ENCODE data around the gene KIFAP3. TPM values are rescaled to one million over a fixed set of nuclear protein-coding genes. Genes with fewer than 3 reads are reported as not detected.
"Not testable (repeated sequence)": the region's sequence is repeated elsewhere in the genome, so short reads cannot be mapped to it uniquely, and the experiment has no call there.

Gene KIFAP3
- polyA plus RNA-seq (2013, experiment 1 of 2) = 4.1 TPM
- polyA plus RNA-seq (2013, experiment 2 of 2) = 3.9 TPM

- H3K4me1 ChIP-seq (ENCODE audit: control insufficient read depth, low read depth, low read length) = no peaks in the 10 kb centered on the region
- no peak within 1 kb of the TSS for H4K5ac ChIP-seq (ENCODE audit: low read length)
- H3K4me2 ChIP-seq (ENCODE audit: low read length) = peak within 1 kb of the TSS; percentile 67
- no peaks in the 10 kb centered on the region for H3K79me1 ChIP-seq (ENCODE audit: low read length)
- no peak within 1 kb of the TSS for H2AK5ac ChIP-seq (ENCODE audit: low read length)
- no CpG with 5 or more reads among the region's 39 CpGs for WGBS (ENCODE audit: extremely low coverage, insufficient coverage, low lambda C conversion rate)
- peak within 1 kb of the TSS; percentile 47 for H3K4me3 ChIP-seq (ENCODE audit: low read length)
- no peak within 1 kb of the TSS for H3K4ac ChIP-seq (ENCODE audit: low read depth, low read length)
- no peak within 1 kb of the TSS for H3K18ac ChIP-seq (ENCODE audit: low read length)
- H4K8ac ChIP-seq (ENCODE audit: low read depth, low read length) = no peak within 1 kb of the TSS
- peak; percentile 99 for DNase-seq
- peak within 1 kb of the TSS; percentile 69 for H3K56ac ChIP-seq (ENCODE audit: low read length)
- no peak within 1 kb of the TSS for H2BK5ac ChIP-seq (ENCODE audit: low read length)
- peak within 1 kb of the TSS; percentile 62 for H3K9ac ChIP-seq (ENCODE audit: low read length)
- H3K79me2 ChIP-seq (ENCODE audit: control insufficient read depth, insufficient read depth, low read length) = no peaks in the 10 kb centered on the region
- H2BK15ac ChIP-seq (replicated peaks; ENCODE audit: low read depth) = no peak within 1 kb of the TSS
- H3K27me3 ChIP-seq (ENCODE audit: insufficient read depth, low read length, poor library complexity) = no peaks in the 10 kb centered on the region
- H3K23ac ChIP-seq (ENCODE audit: low read length) = no peak within 1 kb of the TSS
- H3K27ac ChIP-seq (ENCODE audit: low read depth, low read length) = no peak within 1 kb of the TSS
- H3K36me3 ChIP-seq (ENCODE audit: control insufficient read depth, insufficient read depth, low read length) = no peaks in the 10 kb centered on the region
- H2BK120ac ChIP-seq (ENCODE audit: low read depth, low read length) = no peak within 1 kb of the TSS
Measured at GRCh38 chr1:170074250-170075157, at the start of gene KIFAP3. TSS of gene KIFAP3 (minus strand) at chr1:170074695. CDS start at chr1:170074467, 228 bp downstream.

GRCh38 chr1:170122366-170122765 lies 47.9 kb upstream of the KIFAP3 start:
- no peaks in the 10 kb centered on the region for H3K36me3 ChIP-seq (ENCODE audit: control insufficient read depth, insufficient read depth, low read length)
- H3K23ac ChIP-seq (ENCODE audit: low read length) = no peak overlapping the region
- H4K8ac ChIP-seq (ENCODE audit: low read depth, low read length) = no peak overlapping the region
- H2BK15ac ChIP-seq (replicated peaks; ENCODE audit: low read depth) = no peak overlapping the region
- H3K4me1 ChIP-seq (ENCODE audit: control insufficient read depth, low read depth, low read length) = no peaks in the 10 kb centered on the region
- WGBS (ENCODE audit: extremely low coverage, insufficient coverage, low lambda C conversion rate) = no CpG with 5 or more reads among the region's 6 CpGs
- H3K27ac ChIP-seq (ENCODE audit: low read depth, low read length) = no peak overlapping the region
- no peak overlapping the region for H2BK120ac ChIP-seq (ENCODE audit: low read depth, low read length)
- no peak overlapping the region for H3K4me2 ChIP-seq (ENCODE audit: low read length)
- no peak overlapping the region for H3K9ac ChIP-seq (ENCODE audit: low read length)
- no peaks in the 10 kb centered on the region for H3K79me1 ChIP-seq (ENCODE audit: low read length)
- H3K18ac ChIP-seq (ENCODE audit: low read length) = no peak overlapping the region
- no peaks in the 10 kb centered on the region for H3K27me3 ChIP-seq (ENCODE audit: insufficient read depth, low read length, poor library complexity)
- H2BK5ac ChIP-seq (ENCODE audit: low read length) = no peak overlapping the region
- no peak overlapping the region for H3K4me3 ChIP-seq (ENCODE audit: low read length)
- H2AK5ac ChIP-seq (ENCODE audit: low read length) = no peak overlapping the region
- H4K5ac ChIP-seq (ENCODE audit: low read length) = no peak overlapping the region
- H3K56ac ChIP-seq (ENCODE audit: low read length) = no peak overlapping the region
- no peak overlapping the region for H3K4ac ChIP-seq (ENCODE audit: low read depth, low read length)
- no peaks in the 10 kb centered on the region for H3K79me2 ChIP-seq (ENCODE audit: control insufficient read depth, insufficient read depth, low read length)
- no peak for DNase-seq

- no peak overlapping the region for H3K4me2 ChIP-seq (ENCODE audit: low read length)
- no peak overlapping the region for H3K18ac ChIP-seq (ENCODE audit: low read length)
- H4K5ac ChIP-seq (ENCODE audit: low read length) = no peak overlapping the region
- no peak overlapping the region for H3K23ac ChIP-seq (ENCODE audit: low read length)
- no peak overlapping the region for H3K4me3 ChIP-seq (ENCODE audit: low read length)
- peak; percentile 26 for DNase-seq
- no peak overlapping the region for H2BK120ac ChIP-seq (ENCODE audit: low read depth, low read length)
- no peak overlapping the region for H2BK15ac ChIP-seq (replicated peaks; ENCODE audit: low read depth)
- no peak overlapping the region for H4K8ac ChIP-seq (ENCODE audit: low read depth, low read length)
- H3K27me3 ChIP-seq (ENCODE audit: insufficient read depth, low read length, poor library complexity) = no peaks in the 10 kb centered on the region
- no peak overlapping the region for H3K9ac ChIP-seq (ENCODE audit: low read length)
- WGBS (ENCODE audit: extremely low coverage, insufficient coverage, low lambda C conversion rate) = no CpG with 5 or more reads among the region's 2 CpGs
- H3K36me3 ChIP-seq (ENCODE audit: control insufficient read depth, insufficient read depth, low read length) = no peaks in the 10 kb centered on the region
- H2AK5ac ChIP-seq (ENCODE audit: low read length) = no peak overlapping the region
- H3K79me2 ChIP-seq (ENCODE audit: control insufficient read depth, insufficient read depth, low read length) = no peaks in the 10 kb centered on the region
- H3K27ac ChIP-seq (ENCODE audit: low read depth, low read length) = no peak overlapping the region
- no peak overlapping the region for H3K4ac ChIP-seq (ENCODE audit: low read depth, low read length)
- no peaks in the 10 kb centered on the region for H3K79me1 ChIP-seq (ENCODE audit: low read length)
- no peaks in the 10 kb centered on the region for H3K4me1 ChIP-seq (ENCODE audit: control insufficient read depth, low read depth, low read length)
- H3K56ac ChIP-seq (ENCODE audit: low read length) = no peak overlapping the region
- H2BK5ac ChIP-seq (ENCODE audit: low read length) = no peak overlapping the region
Measured at GRCh38 chr1:170114906-170115305, 40.4 kb upstream of the KIFAP3 start.

GRCh38 chr1:170113140-170113539 lies 38.6 kb upstream of the KIFAP3 start:
- not testable (repeated sequence) for H3K27ac ChIP-seq (ENCODE audit: low read depth, low read length); H4K8ac ChIP-seq (ENCODE audit: low read depth, low read length); H3K36me3 ChIP-seq (ENCODE audit: control insufficient read depth, insufficient read depth, low read length); H3K23ac ChIP-seq (ENCODE audit: low read length); H2BK15ac ChIP-seq (replicated peaks; ENCODE audit: low read depth); H3K4me1 ChIP-seq (ENCODE audit: control insufficient read depth, low read depth, low read length); H2BK120ac ChIP-seq (ENCODE audit: low read depth, low read length); H3K9ac ChIP-seq (ENCODE audit: low read length); H4K5ac ChIP-seq (ENCODE audit: low read length); H3K27me3 ChIP-seq (ENCODE audit: insufficient read depth, low read length, poor library complexity); H3K79me1 ChIP-seq (ENCODE audit: low read length); H3K4ac ChIP-seq (ENCODE audit: low read depth, low read length); DNase-seq; H3K4me2 ChIP-seq (ENCODE audit: low read length); H3K79me2 ChIP-seq (ENCODE audit: control insufficient read depth, insufficient read depth, low read length); H2AK5ac ChIP-seq (ENCODE audit: low read length); H2BK5ac ChIP-seq (ENCODE audit: low read length); H3K18ac ChIP-seq (ENCODE audit: low read length); H3K56ac ChIP-seq (ENCODE audit: low read length); H3K4me3 ChIP-seq (ENCODE audit: low read length)
- no CpG with 5 or more reads among the region's 8 CpGs for WGBS (ENCODE audit: extremely low coverage, insufficient coverage, low lambda C conversion rate)

GRCh38 chr1:170097449-170097948 lies 23.0 kb upstream of the KIFAP3 start:
- Histone ChIP-seq H2AK5ac (ENCODE audit: low read length) (no peak overlapping the region), H4K8ac (ENCODE audit: low read depth, low read length) (no peak overlapping the region), H3K4me3 (ENCODE audit: low read length) (no peak overlapping the region), H3K56ac (ENCODE audit: low read length) (no peak overlapping the region), H3K4me1 (ENCODE audit: control insufficient read depth, low read depth, low read length) (no peaks in the 10 kb centered on the region), H3K4me2 (ENCODE audit: low read length) (no peak overlapping the region), H3K23ac (ENCODE audit: low read length) (no peak overlapping the region), H3K79me1 (ENCODE audit: low read length) (no peaks in the 10 kb centered on the region), H3K18ac (ENCODE audit: low read length) (no peak overlapping the region), H3K27me3 (ENCODE audit: insufficient read depth, low read length, poor library complexity) (no peaks in the 10 kb centered on the region), H2BK120ac (ENCODE audit: low read depth, low read length) (no peak overlapping the region), H3K79me2 (ENCODE audit: control insufficient read depth, insufficient read depth, low read length) (no peaks in the 10 kb centered on the region), H3K9ac (ENCODE audit: low read length) (no peak overlapping the region), H2BK5ac (ENCODE audit: low read length) (no peak overlapping the region), H3K27ac (ENCODE audit: low read depth, low read length) (no peak overlapping the region), H3K4ac (ENCODE audit: low read depth, low read length) (no peak overlapping the region), H3K36me3 (ENCODE audit: control insufficient read depth, insufficient read depth, low read length) (no peaks in the 10 kb centered on the region), H2BK15ac (replicated peaks; ENCODE audit: low read depth) (no peak overlapping the region), H4K5ac (ENCODE audit: low read length) (no peak overlapping the region)
- no peak for DNase-seq
- WGBS (ENCODE audit: extremely low coverage, insufficient coverage, low lambda C conversion rate) = no CpG with 5 or more reads among the region's 4 CpGs

All from mesendoderm (in vitro differentiated cells).